Right kidney (tissue), 1 donor: ENCODE results near the gene PDXK.
A peak's percentile ranks its signal among the peaks of the same experiment; 100 is the strongest.

Experiments
- DNase-seq: peaks from one replicate; pipeline ENCODE4 v3.0.0-alpha.2; 2016

Gene PDXK

GRCh38 chr21:43762303-43763128 lies 43.6 kb downstream of the PDXK start:
- no peak for DNase-seq

- DNase-seq, result no peak
These were observed 45.1 kb downstream of the PDXK start for GRCh38 chr21:43763901-43764523.

GRCh38 chr21:43764576-43765495 lies 45.9 kb downstream of the PDXK start:
- DNase-seq, result no peak

- DNase-seq, result no peak
These were observed 48.0 kb downstream of the PDXK start for GRCh38 chr21:43766734-43767497.

GRCh38 chr21:43767498-43767983 lies 48.6 kb downstream of the PDXK start:
- no peak for DNase-seq

- DNase-seq, result no peak
These were observed 49.3 kb downstream of the PDXK start for GRCh38 chr21:43767984-43768867.

- no peak for DNase-seq
These were observed 49.9 kb downstream of the PDXK start for GRCh38 chr21:43768868-43769167.

- DNase-seq, result no peak
These were observed 50.5 kb downstream of the PDXK start for GRCh38 chr21:43769325-43769958.

GRCh38 chr21:43770066-43770655 lies 51.2 kb downstream of the PDXK start:
- no peak for DNase-seq

- no peak for DNase-seq
These were observed 52.3 kb downstream of the PDXK start for GRCh38 chr21:43771199-43771675.

GRCh38 chr21:43771698-43772424 lies 52.9 kb downstream of the PDXK start:
- DNase-seq, result no peak

- DNase-seq, result no peak
These were observed 53.5 kb downstream of the PDXK start for GRCh38 chr21:43772425-43772821.

GRCh38 chr21:43774163-43774562 lies 55.2 kb downstream of the PDXK start:
- DNase-seq, result no peak

GRCh38 chr21:43775190-43775589 lies 56.3 kb downstream of the PDXK start:
- DNase-seq, result no peak

GRCh38 chr21:43775795-43776430 lies 57.0 kb downstream of the PDXK start, which contains the start of gene CSTB:
TSS of gene CSTB (minus strand) at chr21:43776308. CDS start at chr21:43776269, 39 bp downstream.
- DNase-seq, result peak; percentile 97

GRCh38 chr21:43777953-43778352 lies 59.0 kb downstream of the PDXK start:
- DNase-seq, result no peak

- DNase-seq, result no peak
These were observed 59.8 kb downstream of the PDXK start for GRCh38 chr21:43778469-43779335.

- DNase-seq, result no peak
These were observed 60.7 kb downstream of the PDXK start for GRCh38 chr21:43779660-43780059.
